Left lung (tissue), 10 donors: ENCODE measurements around the gene PCSK9. TPM values are rescaled to one million over a fixed set of nuclear protein-coding genes. Genes with fewer than 3 reads are reported as not detected.
"Not testable (repeated sequence)": the region's sequence is repeated elsewhere in the genome, so short reads cannot be mapped to it uniquely, and the experiment has no call there.

Experiments used
- ATAC-seq: fragments of 200-7000 bp; cut with Tn5 transposase; one replicate; pipeline ENCODE4 v1.9.1; 2020; ENCODE audit warnings: moderate library complexity
- DNase-seq, 4 donors: peaks; one replicate each; pipeline ENCODE4 v3.0.0-alpha.2; 2013 to 2020
- H3K27ac ChIP-seq, 2 donors: fragments of 200-600 bp; sonication (generic) in 1 of 2; one replicate each; pipeline versions ENCODE4 v1.5.0 to v1.8.0; 2020 to 2021
- H3K27me3 ChIP-seq, 2 donors: fragments of 200-600 bp; sonication (generic) in 1 of 2; one replicate each; pipeline versions ENCODE4 v1.5.0 to v1.8.0; 2020 to 2021
- H3K36me3 ChIP-seq, 2 donors: fragments of 200-600 bp; sonication (generic) in 1 of 2; one replicate each; pipeline versions ENCODE4 v1.5.0 to v1.8.0; 2020 to 2021
- H3K4me1 ChIP-seq, 2 donors: fragments of 200-600 bp; one replicate each; pipeline ENCODE4 v1.8.0; 2021
- H3K4me3 ChIP-seq, 2 donors: fragments of 200-600 bp; sonication (generic) in 1 of 2; one replicate each; pipeline versions ENCODE4 v1.5.0 to v1.8.0; 2020 to 2021; ENCODE audit warnings: mild to moderate bottlenecking in 1 of 2
- H3K9me3 ChIP-seq, 2 donors: fragments of 200-600 bp; sonication (generic) in 1 of 2; one replicate each; pipeline versions ENCODE4 v1.5.0 to v1.8.0; 2020 to 2021
- intact Hi-C, 2 donors: fragments of 100-400 bp; cut with DNase I; formaldehyde crosslinking; loops; one replicate each; pipeline versions ENCODE4 v1.11.2 to v1.14.2; 2022
- polyA plus RNA-seq, 6 donors: library from polyadenylated mRNA; unstranded; fragments of 120-200 nt; gene quantifications; one replicate each; pipeline ENCODE4 v1.2.1, GENCODE V29; 2013; ENCODE audit not compliant: insufficient read length in 6 of 6
- total RNA-seq, 2 donors: library from RNA; stranded (reverse); fragmentation: NEBNext Ultra II Directional; extraction: Animal tissue kit (Norgen Biotek cat#: 25700); gene quantifications; one replicate each; pipeline ENCODE4 v1.2.1, GENCODE V29; 2021
- TF ChIP-seq, protein P1 (sequence below), 2 donors: fragments of 200-600 bp; sonication (generic) in 1 of 2; IDR thresholded peaks; one replicate each; pipeline versions ENCODE4 v1.5.0 to v1.8.0; 2021; ENCODE audit warnings: antibody characterized with exemption in 2 of 2
- donor health status: DM: no; HTN: yes; CAD: no.
- donor health status: DM: no; HTN: no; CAD: no.

PCSK9 gene
- total and polyA plus RNA-seq, 8 donors = 0.63 to 55.0 (median 1.5) TPM

DNA sequence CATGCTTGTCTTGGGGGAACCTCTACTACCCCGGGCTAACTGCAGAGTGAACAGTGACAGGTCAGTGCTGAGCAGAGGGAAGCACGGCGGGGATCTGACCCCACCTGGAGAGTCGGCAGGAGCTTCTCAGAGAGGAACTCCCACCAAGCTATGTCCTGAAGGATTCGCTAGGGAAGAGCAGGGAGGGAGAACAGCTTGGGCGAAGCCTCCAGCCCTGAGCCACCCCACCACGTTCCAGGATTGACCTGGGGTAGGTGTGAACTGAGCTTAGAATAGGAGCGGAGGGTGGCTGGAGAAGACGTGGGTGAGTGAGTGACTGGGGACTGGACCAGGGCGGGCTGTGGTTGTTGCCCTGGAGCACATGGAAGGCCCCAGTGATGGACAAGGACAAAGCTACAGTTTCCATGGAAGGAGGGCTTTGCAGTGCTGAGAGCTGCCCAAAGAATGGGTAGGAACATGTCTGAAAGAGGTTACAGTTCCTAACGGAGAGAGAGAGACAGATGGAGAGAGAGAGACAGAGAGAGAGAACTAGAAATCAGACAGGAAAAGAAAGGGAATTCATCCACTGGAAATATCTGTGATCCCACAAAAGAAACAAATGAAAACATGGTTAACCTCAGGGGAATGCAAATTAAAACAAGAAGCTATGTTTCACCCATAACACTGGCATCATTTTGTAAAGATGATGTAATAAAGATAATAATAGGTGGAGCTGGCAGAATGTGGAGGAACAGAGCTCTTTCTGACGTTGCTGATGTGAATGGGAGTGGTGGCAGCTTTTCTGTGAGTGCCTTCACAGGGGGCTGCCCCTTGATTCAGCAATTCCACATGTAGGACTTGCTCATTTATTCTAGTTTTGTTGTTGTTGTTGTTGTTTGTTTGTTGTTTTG is 23.4 kb upstream of the PCSK9 start:
- Histone ChIP-seq H3K9me3 (no peaks in the 10 kb centered on the region), H3K36me3 (no peaks in the 10 kb centered on the region), H3K4me3 (no peak overlapping the region), H3K27ac (no peak overlapping the region), H3K4me1 (no peaks in the 10 kb centered on the region), H3K27me3 (peaks cover 0 to 16% of the 10 kb centered on the region in 2 donors)
- intact Hi-C loops = no loop called here
- TF ChIP-seq, protein P1, sequence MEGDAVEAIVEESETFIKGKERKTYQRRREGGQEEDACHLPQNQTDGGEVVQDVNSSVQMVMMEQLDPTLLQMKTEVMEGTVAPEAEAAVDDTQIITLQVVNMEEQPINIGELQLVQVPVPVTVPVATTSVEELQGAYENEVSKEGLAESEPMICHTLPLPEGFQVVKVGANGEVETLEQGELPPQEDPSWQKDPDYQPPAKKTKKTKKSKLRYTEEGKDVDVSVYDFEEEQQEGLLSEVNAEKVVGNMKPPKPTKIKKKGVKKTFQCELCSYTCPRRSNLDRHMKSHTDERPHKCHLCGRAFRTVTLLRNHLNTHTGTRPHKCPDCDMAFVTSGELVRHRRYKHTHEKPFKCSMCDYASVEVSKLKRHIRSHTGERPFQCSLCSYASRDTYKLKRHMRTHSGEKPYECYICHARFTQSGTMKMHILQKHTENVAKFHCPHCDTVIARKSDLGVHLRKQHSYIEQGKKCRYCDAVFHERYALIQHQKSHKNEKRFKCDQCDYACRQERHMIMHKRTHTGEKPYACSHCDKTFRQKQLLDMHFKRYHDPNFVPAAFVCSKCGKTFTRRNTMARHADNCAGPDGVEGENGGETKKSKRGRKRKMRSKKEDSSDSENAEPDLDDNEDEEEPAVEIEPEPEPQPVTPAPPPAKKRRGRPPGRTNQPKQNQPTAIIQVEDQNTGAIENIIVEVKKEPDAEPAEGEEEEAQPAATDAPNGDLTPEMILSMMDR (IDR thresholded peaks at IDR 0.05) = no peak
- ATAC-seq (no peak), DNase-seq (no peak)

DNA sequence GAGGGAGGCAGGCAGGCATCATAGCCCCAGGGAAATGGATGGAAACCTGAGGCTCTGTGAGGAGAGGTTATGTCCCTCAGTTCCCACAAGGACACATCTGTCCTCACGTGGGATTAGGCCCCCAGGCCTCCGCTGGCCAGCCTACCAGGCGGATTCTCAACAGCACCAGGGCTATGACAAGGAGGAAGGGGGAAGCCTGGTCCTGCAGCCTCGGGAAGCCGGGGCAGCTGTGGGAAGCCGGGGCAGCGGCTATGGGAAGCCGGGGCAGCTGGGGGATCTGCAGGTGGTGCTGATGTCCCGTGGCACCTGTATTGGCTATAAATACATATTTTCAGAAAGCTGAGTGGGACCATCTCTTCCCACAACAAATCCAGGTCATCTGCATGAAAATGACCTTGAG is 21.0 kb upstream of the PCSK9 start:
- Histone ChIP-seq H3K27me3 (peaks cover 0 to 16% of the 10 kb centered on the region in 2 donors), H3K4me3 (no peak overlapping the region), H3K36me3 (no peaks in the 10 kb centered on the region), H3K27ac (no peak overlapping the region), H3K9me3 (no peaks in the 10 kb centered on the region), H3K4me1 (peaks cover 0 to 3% of the 10 kb centered on the region in 2 donors)
- intact Hi-C loops = no loop called here
- ATAC-seq (no peak), DNase-seq (no peak)
- TF ChIP-seq, protein P1 (IDR thresholded peaks at IDR 0.05) = no peak

DNA sequence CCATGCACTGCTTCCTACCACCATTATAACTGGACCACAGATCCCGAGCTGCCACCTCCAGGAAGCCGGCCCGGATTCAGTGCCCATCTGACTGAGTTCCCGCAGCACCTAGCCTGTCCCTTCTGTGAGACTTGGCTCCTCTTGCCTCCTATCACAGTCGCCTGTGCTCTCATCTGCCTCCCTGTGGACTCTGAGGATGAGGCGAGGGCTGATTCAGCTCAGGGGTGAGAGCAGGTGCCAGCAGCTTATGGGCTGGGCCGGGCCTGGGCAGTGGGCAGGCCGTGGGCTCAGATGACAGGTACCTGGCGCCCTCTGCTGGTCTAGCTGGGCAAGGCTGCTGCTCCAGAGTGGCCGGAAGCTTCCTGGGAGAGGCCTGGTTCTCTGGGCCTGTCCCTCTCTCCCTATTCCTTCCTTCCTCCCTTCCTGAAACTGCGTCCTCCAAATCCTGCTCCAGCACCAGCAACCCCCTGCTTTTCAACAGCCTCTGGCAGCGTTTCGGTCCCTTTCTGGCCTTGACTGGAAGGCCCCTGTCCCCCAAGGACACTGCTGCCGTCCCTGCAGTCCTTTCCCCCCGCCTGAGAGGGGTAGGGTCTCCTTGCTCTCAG is 17.3 kb upstream of the PCSK9 start:
- intact Hi-C loops = no loop called here
- Histone ChIP-seq H3K4me3 (no peak overlapping the region), H3K27me3 (peaks cover 0 to 11% of the 10 kb centered on the region in 2 donors), H3K4me1 (peaks cover 0 to 3% of the 10 kb centered on the region in 2 donors), H3K9me3 (no peaks in the 10 kb centered on the region), H3K27ac (no peak overlapping the region), H3K36me3 (no peaks in the 10 kb centered on the region)
- TF ChIP-seq, protein P1 (IDR thresholded peaks at IDR 0.05) = peak; percentile 79 to 91
- DNase-seq (peak; percentile 59 to 95 (median 83)), ATAC-seq (peak; percentile 100)

DNA sequence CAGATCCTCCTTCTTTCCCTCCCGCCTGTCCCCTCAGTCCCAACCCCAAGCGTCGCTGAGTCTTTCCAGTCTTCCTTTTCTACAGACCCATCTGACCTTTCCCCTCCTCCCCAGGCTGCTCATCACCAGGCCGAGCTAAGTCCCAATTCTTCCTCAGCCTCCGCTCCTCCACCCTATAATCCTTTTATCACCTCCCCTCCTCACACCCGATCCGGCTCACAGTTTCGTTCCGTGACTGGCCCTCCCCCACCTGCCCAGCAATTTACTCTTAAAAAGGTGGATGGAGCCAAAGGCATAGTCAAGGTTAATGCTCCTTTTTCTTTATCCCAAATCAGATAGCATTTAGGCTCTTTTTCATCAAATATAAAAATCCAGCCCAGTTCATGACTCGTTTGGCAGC is 15.2 kb upstream of the PCSK9 start:
- H3K4me1 ChIP-seq, H3K4me3 ChIP-seq, DNase-seq, H3K9me3 ChIP-seq, intact Hi-C loops, ATAC-seq, H3K36me3 ChIP-seq, H3K27me3 ChIP-seq, H3K27ac ChIP-seq: not testable (repeated sequence)

DNA sequence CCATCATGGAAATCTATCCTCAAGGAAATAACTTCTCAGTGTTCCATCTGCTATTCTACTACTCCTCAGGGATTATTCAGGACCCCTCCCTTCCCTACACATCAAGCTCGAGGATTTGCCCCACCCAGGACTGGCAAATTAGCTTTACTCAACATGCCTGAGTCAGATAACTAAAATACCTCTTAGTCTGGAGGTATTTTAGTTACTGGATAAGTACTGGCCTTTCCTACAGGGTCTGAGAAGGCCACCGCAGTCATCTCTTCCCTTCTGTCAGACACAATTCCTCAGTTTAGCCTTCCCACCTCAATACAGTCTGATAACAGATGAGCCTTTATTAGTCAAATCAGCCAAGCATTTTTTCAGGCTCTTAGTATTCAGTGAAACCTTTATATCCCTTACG is 12.7 kb upstream of the PCSK9 start:
- H3K4me3 ChIP-seq, H3K4me1 ChIP-seq, DNase-seq, H3K9me3 ChIP-seq, H3K36me3 ChIP-seq, H3K27ac ChIP-seq, intact Hi-C loops, H3K27me3 ChIP-seq: not testable (repeated sequence)
- peak; percentile 11 for ATAC-seq

DNA sequence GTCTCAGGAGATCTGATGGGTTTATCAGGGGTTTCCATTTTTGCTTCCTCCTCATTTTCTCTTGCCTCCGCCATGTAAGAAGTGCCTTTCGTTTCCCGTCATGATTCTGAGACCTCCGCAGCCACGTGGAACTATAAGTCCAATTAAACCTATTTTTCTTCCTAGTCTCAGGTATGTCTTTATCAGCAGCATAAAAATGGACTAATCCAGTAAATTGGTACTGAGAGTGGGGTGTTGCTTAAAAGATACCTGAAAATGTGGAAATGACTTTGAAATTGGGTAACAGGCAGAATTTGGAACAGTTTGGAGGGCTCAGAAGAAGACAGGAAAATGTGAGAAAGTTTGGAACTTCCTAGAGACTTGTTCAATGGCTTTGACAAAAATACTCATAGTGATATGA is 8.2 kb upstream of the PCSK9 start:
- DNase-seq, H3K4me3 ChIP-seq, H3K9me3 ChIP-seq, intact Hi-C loops, H3K27ac ChIP-seq, ATAC-seq, H3K4me1 ChIP-seq, H3K36me3 ChIP-seq: not testable (repeated sequence)
- peaks cover 0 to 21% of the 10 kb centered on the region in 2 donors for H3K27me3 ChIP-seq
